Spleen (tissue), 7 donors: ENCODE measurements around the gene C16orf90.

ENCODE experiments used
- POLR2AphosphoS5 ChIP-seq, 3 donors: sonication (generic); formaldehyde crosslinking; IDR thresholded peaks; one replicate each; pipeline ENCODE4 v1.5.1; 2017; ENCODE audit warnings: antibody characterized with exemption in 3 of 3
- TF ChIP-seq, protein P1 (sequence below), 11 experiments: fragments of 200-600 bp in 7 of 11; fragments of 450-650 bp in 4 of 11; sonication (generic) in 4 of 11; IDR thresholded peaks in 8 of 11; conservative IDR thresholded peaks in 3 of 11; 1 replicate in 7 of 11; 2 replicates in 4 of 11; pipeline versions ENCODE4 v1.4.0 to v1.8.0; 2016 to 2021; ENCODE audit warnings: antibody characterized with exemption in 11 of 11, inconsistent platforms in 4 of 11, mild to moderate bottlenecking in 1 of 11
- donor health status: DM: no; HTN: no; CAD: no; lungs with moderate emphysema.
- donor health status: DM: no; HTN: no; CAD: no.
- donor health status: DM: no; HTN: no; CAD: no.

DNA sequence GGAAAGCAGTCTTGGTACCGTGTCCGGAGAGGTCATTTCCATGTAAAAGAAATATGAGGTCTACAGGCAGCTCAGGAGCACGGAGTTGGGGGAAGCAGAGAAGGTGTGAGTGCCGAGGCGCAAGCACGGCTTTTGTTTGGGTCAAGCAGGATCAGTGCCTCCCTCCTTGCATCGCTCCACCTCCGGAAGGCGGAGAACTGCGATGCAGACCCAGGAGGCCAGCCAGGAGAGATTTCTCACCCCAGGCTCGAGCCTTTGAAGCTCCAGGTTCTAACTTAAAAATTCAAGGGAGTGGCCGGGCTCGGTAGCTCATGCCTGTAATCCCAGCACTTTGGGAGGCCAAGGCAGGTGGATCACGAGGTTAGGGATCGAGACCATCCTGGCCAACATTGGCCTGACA lies 26.8 kb downstream of the C16orf90 start:
- TF ChIP-seq, protein P1, sequence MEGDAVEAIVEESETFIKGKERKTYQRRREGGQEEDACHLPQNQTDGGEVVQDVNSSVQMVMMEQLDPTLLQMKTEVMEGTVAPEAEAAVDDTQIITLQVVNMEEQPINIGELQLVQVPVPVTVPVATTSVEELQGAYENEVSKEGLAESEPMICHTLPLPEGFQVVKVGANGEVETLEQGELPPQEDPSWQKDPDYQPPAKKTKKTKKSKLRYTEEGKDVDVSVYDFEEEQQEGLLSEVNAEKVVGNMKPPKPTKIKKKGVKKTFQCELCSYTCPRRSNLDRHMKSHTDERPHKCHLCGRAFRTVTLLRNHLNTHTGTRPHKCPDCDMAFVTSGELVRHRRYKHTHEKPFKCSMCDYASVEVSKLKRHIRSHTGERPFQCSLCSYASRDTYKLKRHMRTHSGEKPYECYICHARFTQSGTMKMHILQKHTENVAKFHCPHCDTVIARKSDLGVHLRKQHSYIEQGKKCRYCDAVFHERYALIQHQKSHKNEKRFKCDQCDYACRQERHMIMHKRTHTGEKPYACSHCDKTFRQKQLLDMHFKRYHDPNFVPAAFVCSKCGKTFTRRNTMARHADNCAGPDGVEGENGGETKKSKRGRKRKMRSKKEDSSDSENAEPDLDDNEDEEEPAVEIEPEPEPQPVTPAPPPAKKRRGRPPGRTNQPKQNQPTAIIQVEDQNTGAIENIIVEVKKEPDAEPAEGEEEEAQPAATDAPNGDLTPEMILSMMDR (IDR thresholded peaks at IDR 0.05 in 8 of 11, conservative IDR thresholded peaks at IDR 0.05 in 3 of 11) = no peak
- TF ChIP-seq POLR2AphosphoS5 (IDR thresholded peaks at IDR 0.05) = peak in 1 of 3 donors; percentile 23
